Kidney capillary endothelial cell (primary cell): ENCODE measurements around the gene NIT2.
"Not testable (repeated sequence)": the region's sequence is repeated elsewhere in the genome, so short reads cannot be mapped to it uniquely, and the experiment has no call there.

ENCODE experiments used
- DNase-seq: peaks from one replicate; pipeline ENCODE4 v3.0.0-alpha.2; 2018; ENCODE audit warnings: low spot score

Gene NIT2, protein sequence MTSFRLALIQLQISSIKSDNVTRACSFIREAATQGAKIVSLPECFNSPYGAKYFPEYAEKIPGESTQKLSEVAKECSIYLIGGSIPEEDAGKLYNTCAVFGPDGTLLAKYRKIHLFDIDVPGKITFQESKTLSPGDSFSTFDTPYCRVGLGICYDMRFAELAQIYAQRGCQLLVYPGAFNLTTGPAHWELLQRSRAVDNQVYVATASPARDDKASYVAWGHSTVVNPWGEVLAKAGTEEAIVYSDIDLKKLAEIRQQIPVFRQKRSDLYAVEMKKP

DNA sequence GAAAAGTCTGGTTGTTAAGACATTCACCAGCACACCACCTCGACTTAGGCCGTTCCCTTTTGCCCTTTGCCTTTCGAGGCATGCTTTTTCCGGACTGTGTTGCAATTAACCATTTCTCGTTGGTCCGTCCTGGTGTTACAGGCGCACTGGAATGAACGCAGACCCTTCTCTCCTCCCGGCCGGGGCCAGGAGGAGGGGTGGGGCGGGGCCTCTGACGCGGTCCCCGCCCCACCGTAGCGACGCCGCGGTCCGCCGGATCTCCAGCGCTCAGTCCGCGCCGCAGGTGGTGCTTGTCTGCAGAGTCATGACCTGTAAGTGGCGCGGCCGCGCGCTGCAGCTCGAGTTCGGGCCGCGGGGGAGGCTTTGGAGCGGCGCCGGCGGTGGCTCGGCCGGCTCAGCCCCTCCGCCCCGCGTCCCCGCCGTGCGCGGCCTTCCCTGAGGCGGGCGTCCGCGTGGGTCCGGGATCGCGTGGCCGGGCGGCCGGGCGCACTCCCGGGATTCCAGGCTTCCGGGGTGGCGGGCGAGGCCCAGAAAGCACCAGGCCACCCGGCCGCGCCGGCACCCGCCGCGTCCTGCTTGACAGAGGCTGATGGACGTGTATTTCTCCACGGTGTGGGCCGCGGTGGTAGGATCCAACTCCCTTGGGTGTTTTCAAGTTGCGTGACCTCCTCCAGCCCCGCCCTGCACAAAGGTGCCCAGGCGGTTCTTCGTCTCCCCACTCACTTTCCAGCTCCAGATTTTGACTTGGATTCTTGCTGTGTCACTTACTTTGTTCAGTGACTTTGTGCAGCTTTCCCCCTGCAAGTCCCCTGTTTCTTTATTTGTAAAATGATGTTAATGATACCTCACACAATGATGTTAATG lies at the start of gene NIT2:
Gene NIT2, plus strand, starts transcription at position 270 of the 864 bp plus-strand sequence. Its CDS starts 35 bp downstream, at position 305.
- DNase-seq, result peak; percentile 60

DNA sequence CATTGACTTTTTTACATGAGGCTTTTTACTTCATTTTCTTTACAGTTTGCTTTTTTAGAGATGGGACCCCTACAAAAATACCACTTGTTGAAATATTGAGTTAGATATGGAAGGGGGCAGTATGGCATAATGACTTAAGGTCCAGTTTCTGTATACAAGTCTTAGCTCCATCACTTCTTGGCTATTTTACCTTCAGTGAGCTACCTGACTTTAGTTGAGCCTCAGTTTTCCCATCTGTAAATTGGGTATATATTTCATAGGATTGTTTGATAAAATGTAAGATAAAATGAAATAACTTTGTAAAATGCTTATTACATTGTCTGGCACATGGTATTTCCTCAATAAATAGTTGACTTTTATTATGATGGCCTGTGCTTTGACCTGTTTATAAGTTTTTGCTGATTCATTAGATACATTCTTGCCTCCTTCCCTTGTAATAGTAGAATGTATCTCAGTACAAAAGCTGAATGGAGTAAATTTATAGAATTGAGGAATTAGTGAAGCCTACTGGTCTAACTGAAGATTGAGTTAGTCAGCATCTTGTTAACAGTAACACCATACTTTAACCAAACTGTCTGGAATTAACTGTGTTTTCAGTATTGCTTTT lies 46.2 kb upstream of the NIT2 start:
- DNase-seq, result no peak

DNA sequence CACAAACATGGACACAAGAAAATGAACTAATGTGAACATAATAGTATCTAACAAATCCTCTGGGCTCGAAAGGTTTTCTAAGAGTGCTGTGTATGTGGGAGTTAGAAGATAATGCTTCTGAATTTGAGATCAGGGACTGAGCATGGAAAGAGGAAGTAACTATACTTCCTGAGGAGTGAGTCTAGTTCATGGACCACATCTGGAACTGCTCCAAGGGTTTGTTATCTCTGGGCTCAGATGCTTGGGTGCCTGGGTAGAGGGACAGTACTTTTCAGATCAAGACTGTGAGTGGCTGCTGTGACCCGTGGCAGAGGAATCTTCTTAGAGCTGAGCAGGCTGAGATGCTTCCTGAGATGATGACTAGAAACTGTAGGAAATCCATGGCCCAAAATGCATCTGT lies 45.2 kb upstream of the NIT2 start:
- DNase-seq, result peak; percentile 57

DNA sequence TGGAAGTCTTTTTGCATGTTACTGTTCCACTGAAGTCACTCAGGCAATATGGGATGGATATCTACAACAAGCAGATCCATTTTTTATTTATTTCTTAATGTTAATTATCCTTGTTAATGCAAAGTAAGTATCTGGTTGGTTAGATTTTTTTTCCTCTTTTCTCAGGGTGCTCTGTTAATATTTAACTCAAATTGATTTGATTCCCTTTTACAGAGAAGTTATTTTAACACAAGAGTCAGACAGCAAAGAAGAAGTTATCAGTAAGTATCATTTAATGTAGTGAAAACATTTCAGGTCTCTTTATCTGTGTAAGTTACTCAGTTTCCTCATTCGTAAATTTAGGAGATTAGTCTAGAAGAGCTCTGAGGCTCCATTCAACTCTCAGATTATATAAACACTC lies 39.5 kb upstream of the NIT2 start:
- no peak for DNase-seq

DNA sequence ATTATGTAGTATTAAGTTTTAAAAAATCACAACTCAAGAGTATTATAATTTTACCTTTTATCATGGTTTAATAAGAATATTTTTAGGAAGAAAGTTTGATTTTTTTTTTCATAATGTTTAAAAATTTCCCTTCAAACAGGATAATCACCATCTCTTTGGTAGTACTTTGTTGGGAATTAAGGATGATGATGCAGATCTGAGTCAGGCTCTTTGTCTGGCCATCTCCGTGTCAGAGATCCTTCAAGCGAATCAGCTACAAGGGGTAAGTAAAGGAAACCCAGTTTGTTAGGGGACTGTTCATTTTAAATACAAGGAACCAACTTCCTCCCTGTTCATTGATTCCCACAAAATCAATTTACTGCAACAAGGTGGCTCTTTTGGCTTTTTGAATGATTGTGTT lies 36.8 kb upstream of the NIT2 start:
- peak; percentile 58 for DNase-seq

DNA sequence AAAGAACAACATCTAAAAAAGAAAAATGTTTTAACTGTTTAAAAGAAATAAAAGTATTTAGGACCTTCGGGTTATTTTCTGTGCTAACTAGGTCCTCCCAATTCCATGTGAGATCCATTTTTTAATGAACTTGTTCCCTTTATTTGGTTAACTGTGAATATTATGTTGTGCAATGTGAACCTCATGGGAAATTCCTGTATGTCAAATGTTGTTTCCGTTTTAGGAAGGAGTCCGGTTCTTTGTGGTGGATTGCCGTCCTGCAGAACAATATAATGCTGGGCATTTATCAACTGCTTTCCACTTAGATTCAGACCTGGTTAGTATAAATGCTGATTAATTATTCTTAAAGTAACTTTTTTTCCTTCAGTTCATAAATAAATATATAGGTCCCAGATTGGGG lies 35.5 kb upstream of the NIT2 start:
- no peak for DNase-seq

DNA sequence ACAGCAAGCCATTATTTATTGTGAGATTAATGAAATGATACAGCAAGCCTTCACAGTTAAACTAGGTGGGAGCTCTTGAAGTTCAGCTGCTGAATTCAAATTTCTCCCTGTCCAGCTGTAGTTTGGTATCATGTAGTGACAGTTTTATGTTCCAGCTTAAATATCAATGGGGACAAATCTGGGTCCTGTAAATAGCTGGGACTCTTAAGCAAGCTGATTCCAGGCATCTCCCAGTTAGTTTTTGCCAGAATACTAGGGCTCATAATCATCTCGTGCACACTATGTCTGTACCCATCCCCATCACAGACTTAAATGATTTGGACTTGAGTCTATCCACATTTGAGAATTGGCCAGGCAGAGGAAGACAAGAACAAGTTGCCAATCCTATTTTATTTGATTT lies 27.9 kb upstream of the NIT2 start:
- no peak for DNase-seq

DNA sequence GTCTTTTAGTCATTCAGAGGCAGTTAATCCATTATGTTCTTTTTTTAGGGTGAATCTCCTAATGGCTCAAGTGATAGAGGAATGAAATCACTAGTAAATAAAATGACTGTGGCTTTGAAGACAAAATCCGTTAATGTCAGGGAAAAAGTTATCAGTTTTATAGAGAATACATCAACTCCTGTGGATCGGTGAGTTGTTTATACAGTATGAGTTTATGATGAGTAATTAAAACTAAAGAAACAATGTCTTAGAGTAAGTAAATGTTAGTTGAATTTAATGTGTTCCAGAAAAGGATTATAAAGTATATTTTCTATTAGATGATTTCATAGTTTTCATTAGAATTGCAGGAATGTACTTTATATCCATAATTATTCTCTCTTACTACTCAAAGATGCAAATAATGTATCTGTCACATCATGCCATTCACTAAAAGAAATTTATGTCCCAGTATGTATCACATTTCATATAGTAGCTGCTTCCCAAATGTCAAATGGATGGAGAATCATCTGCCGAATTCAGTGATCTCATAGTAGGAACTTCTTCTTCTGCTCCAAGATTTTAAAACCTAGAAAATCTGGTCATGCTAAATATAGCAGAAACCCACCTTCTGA lies 24.1 kb upstream of the NIT2 start:
- no peak for DNase-seq

DNA sequence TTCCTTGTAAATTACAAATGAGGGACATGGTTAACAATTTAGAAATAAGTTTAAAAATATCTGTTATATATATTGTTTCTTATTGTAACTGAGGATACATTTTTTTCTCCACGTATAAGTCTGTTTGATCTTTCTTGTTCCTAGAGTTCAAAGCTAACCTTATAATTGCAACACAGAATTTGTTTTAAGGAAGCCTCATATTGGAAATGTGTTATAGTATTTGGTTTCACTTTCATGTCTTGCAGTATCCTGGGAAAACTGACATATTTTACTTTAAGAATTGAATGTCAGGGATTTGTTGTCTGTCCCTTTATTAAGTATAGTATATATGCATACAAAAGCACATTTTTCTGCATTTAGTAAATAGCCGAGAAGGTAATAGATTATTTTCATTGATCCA lies 23.5 kb upstream of the NIT2 start:
- no peak for DNase-seq

DNA sequence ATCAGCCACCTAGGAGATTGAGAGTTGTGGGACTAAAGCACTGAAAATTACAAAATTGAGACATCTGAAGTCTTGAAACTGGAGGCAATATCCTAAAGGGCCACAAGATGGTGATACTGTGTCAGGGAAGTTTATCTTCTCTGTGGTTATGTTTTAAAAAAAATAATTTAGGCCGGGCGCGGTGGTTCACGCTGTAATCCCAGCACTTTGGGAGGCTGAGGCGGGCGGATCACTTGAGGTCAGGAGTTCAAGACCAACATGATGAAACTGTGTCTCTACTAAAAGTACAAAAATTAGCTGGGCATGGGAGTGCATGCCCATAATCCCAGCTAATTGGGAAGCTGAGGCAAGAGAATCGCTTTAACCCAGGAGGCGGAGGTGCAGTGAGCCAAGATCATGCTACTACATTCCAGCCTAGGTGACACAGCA lies 17.9 kb upstream of the NIT2 start:
- peak; percentile 37 for DNase-seq

DNA sequence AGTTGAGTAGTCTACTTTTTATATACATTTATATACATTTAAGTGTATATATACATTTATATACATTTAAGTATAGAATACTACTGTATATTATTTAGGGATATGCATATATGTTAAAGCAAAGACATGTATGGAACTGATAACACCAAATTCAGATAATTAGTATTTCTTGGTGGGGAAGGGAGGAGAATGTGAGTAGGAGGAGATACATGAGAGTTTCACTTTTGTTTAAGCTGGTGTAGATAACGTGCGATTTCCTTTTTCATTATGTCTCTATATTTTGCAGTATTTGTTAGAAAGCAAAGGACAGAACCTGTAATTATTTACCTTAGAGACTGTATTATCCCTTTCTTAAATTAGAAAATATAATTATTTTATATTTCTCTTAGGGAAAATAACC lies 16.6 kb upstream of the NIT2 start:
- no peak for DNase-seq

DNA sequence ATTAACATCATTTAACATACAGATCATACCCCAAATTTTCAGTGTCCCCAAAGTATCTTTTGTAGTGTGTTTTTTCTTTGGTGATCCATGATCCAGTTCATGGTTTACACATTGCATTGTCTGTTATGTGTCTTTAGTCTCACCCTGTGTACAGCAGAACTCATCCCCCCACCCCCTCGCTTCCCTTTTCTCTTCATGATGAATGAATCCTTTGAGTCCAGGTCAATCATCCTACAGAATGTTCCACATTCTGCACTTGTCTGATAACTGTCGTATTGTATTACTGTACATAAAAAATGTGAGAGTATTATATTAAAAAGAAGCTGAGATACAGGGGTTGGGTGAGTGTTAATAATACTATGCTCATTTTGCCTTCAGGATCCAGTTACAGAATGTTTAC lies 14.6 kb upstream of the NIT2 start:
- DNase-seq, result no peak

DNA sequence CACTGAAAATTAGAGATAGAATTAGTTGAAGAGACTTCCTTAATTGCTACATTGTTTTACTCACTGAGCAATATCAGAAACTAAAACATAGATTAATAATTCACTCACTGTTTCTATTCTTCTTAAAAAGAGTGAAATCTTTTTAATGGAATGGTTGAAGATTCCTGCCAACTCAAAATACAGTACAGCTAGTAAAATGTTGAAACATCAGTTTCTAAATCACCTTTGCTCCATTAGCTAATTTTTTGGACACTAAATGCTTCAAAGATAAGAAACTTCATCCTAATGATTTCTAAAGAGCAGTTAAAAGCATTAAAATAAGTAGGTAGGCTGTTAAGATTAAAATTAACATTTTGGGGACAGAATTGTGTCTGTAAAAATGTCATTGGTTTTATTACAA lies 10.5 kb upstream of the NIT2 start:
- no peak for DNase-seq

DNA sequence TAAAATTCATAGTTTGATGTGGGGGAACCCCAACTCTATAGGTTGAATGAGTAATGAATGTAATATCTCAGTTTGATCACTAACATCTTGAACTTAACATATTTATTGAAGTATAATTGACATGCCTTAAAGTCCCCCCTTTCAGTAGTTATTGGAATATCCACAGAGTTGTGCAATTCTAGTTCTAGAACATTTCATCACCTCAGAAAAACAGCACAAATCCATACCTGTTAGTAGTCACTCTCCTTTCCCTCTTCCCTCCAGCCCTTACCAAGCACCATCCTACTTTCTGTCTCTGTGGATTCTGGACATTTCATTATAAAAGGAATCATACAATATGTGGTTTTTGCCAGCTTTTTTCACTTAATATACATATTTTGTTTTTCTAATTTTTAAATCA lies 8.7 kb upstream of the NIT2 start:
- no peak for DNase-seq

DNA sequence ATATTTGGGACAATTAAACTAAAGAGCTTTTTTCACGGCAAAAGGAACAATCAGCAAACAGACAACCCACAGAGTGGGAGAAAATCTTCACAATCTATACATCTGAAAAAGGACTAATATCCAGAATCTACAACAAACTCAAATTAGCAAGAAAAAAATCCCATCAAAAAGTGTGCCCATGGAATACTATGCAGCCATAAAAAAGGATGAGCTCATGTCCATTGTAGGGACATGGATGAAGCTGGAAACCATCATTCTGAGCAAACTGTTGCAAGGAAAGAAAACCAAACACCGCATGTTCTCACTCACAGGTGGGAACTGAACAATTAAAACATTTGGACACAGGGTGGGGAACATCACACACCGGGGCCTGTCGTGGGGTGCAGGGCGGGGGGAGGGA lies 7.2 kb upstream of the NIT2 start:
- DNase-seq, result not testable (repeated sequence)

DNA sequence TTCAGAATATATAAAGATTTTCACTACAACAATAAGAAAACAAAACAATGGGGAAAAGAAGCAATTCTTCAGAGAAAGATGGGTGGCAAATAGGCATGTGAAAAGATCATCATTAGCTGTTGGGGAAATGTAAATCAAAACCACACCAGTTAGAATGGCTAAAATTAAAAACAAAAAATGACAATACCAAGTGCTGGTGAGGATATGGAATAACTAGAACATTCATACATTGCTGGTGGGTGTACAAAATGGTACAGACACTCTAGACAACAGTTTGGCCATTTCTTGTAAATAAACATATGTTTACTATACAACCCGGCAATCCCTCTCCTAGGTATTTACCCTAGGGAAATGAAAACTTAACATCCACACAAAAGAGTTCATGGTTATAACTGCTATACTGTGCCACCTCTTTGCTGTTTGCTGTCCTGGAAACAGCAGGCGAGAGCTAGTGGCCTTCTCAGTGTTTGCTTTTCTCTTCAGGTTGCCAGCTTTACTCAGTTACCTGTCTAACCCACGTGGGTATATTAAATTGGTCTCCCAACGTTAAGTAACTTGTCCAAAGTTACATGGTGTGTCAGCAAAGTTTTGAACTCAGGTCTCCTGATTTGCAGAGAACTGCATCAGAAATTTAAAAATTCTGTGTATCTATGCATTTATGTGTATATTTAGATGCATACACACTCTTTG lies 4.6 kb upstream of the NIT2 start:
- no peak for DNase-seq

DNA sequence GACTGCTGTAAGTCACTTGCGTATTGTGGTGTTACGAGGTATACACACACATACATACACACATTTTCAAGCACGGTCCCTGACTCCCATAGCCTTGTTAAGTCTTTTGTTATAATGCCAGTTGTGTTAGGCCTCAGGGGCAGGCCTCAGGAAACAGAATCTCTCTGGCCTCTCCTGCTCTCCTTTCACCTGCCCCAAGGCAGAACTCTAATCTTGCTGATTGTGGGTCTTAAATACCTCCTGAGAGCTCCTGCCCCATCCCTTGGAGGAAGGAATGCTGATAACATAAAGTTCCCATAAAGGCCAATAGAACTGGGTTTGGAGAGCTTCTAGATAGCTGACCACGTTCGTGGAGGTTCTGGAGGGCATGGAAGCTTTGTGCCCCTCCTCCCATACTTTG lies 3.9 kb upstream of the NIT2 start:
- DNase-seq, result no peak

DNA sequence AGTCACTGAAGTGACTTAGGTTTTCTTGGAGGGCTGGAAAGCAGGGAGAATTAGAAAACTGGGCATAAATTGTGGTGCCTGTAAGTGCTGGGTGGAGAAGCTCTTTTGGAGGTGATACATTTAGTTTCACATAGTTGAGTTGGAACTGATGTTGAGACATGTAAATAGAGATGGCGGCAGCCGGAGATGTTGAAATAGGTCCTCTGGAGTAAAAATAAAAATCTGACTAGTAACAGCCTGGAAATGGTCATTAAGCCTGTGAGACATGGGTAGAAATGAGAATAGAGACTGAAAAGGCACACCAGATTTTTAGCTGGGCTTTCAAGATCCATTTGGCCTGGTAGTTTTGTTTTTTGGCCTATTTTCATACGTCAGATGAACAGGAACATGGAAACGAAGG lies 2.9 kb upstream of the NIT2 start:
- DNase-seq, result no peak

DNA sequence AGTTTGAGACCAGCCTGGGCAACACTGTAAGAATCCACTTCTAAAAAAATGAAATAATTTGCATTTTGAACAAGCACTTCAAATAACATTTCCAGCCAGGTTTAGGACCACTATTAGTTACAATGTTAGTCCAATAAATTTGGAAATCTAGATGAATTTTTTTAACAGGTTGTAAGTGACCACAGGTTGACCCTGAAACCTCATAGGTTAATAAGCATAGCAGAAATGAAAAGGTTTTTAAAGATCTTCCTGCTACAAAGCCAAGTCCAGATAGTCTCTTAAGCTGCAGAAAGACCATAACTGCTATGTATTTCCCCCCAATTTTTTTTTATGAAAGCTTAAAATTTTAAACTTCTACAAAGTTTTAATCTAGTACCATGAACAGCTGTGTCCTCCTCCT lies 1.5 kb upstream of the NIT2 start:
- DNase-seq, result no peak

DNA sequence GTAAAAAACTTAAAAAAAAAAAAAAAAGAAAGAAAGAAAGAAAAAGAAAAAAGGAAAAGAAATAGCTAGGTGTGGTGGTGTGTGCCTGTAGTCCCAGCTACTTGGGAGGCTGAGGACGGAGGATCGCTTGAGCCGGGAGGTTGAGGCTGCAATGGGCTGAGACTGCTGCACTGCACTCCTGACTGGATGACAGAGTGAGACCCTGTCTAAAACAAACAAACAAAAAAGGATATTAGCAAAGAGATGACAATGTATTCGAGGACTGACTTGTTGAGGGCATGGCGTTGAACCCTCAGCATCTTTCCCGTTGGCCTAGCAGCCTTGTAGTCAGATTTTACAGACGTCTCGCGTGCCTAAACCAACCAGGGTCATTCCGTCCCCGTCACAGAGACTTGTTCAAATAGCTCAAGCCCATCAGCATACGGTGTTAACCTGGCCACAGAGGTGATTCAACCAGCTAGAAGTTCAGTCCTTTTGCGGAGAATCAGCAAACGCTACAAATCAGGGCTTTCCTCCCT lies 528 bp upstream of the NIT2 start:
- DNase-seq, result no peak

DNA sequence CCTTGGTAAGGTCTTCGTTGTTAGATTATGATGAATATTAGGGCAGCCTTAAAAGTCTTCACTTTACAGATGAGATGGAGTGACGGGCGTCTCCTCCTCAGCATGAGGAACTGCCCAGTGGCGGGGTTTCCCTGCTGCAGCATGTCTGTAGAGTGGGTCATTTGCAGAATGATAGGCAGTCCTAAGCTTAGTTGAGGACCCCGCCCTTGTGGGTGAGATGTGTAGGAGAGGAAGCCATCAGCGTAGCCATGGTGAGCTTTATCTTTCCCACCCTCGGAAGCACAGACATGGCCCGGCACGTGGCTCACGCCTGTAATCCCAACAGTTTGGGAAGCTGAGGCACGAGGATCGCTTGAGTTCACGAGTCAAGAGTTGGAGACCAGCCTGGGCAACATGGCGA lies 877 bp downstream of the NIT2 start:
- DNase-seq, result no peak

DNA sequence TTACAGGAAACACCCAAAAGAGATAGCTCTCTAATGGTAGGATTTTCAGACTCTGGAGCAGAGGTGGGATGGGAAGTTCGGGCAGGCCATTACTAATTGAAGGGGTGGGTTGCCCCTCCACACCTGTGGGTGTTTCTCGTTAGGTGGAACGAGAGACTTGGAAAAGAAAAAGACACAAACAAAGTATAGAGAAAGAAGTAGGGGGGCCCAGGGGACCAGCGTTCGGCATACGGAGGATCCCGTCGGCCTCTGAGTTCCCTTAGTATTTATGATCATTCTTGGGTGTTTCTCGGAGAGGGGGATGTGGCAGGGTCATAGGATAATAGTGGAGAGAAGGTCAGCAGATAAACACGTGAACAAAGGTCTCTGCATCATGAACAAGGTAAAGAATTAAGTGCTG lies 1.7 kb downstream of the NIT2 start:
- not testable (repeated sequence) for DNase-seq
